HG03280 (cell line): Measurements from ENCODE around the gene SLMAP.
"Not testable (repeated sequence)": the region's sequence is repeated elsewhere in the genome, so short reads cannot be mapped to it uniquely, and the experiment has no call there.

Experiments
- ATAC-seq: cut with Tn5 transposase; IDR thresholded peaks from one replicate; pipeline ENCODE4 v1.9.1; 2021; ENCODE audit warnings: mild to moderate bottlenecking, moderate library complexity; ENCODE audit not compliant: unreplicated experiment

Gene SLMAP

GRCh38 chr3:57788624-57789018 lies 32.5 kb downstream of the SLMAP start:
- no peak for ATAC-seq

DNA sequence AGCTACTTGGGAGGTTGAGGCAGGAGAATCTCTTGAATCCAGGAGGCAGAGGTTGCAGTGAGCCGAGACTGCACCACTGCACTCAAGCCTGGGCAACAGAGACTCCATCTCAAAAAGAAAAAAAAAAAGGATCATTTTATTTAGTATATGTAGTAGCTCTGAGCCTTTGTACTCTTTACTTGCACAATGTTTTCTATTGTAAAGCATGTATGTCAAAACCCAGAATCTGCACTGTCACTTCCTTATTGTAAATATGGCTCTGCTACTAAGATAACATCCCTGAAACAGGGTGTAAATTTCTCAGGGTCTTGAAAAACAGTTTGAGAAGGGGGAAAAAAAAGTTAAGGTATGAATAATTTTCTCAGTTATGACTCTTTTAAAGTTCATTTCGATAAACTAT lies 35.1 kb downstream of the SLMAP start:
- no peak for ATAC-seq

DNA sequence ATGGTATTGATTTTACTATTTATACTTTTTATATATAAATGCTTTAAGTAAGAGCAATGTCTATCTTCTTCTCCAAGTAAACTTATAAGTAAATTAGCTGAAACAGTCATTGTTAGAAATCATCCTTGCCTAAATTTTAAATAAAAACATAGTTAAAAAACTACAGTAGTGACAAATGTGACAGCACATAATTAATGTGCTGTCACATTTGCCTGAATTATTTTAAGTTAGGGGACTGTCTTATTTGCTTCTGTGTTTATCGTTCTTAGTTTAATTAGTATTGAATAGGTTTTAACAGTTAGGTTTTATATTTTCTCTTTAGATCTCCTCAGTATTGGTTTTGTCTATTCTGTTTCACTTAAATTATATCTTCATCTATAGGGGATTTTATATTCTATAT lies 36.1 kb downstream of the SLMAP start:
- no peak for ATAC-seq

DNA sequence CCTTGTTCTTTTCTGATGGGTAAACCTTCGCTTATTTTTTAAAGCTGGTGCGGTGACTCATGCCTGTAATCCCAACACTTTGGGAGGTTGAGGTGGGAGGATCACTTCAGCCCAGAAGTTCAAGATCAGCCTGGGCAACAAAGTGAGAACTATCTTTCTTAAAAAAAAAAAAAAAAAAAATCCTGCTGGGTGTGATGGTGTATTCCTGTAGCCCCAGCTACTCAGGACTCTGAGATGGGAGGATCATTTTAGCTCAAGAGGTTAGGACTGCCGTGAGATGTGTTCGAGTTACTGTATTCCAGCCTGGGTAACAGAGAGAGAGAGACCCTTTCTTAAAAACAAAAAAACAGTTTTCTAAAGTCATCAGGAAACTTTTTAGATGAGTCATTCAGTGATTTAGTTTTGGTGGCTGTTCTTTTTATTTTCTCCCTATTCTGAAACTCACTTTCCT lies 37.7 kb downstream of the SLMAP start:
- ATAC-seq, result no peak

DNA sequence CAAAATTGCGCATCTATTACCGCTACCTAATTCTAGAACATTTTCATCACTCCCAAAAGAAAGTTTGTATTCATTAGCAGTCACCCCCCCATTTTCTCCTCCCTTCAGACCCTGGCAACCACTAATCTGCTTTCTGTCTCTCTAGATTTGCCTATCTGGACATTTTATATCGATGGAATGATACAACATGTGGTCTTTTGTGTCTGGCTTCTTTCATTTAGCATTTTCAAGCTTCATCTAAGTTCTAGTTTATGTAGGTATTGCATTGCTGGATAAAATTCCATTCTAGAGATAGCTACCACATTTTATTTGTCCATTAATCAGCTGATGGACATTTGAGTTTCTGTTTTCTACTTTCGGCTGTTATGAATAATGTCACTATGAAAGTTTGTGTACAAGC lies 38.4 kb downstream of the SLMAP start:
- no peak for ATAC-seq

DNA sequence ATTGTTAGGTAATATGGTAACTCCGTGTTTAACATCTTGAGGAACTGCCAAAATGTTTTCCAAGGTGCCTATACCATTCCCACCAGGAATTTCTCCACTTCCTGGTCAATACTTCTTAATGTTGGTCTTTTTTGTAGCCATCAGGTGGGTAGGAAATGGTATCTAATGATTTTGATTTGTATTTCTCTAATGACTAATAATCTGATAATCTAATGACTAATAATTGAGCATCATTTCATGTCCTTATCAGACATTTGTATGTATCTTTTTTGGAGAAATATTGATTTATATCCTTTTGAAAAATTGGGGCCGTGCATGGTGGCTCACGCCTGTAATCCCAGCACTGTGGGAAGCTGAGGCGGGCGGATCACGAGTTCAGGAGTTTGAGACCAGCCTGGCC lies 38.8 kb downstream of the SLMAP start:
- ATAC-seq, result no peak

- ATAC-seq, result no peak
These were observed 40.2 kb downstream of the SLMAP start for GRCh38 chr3:57796261-57796660.

DNA sequence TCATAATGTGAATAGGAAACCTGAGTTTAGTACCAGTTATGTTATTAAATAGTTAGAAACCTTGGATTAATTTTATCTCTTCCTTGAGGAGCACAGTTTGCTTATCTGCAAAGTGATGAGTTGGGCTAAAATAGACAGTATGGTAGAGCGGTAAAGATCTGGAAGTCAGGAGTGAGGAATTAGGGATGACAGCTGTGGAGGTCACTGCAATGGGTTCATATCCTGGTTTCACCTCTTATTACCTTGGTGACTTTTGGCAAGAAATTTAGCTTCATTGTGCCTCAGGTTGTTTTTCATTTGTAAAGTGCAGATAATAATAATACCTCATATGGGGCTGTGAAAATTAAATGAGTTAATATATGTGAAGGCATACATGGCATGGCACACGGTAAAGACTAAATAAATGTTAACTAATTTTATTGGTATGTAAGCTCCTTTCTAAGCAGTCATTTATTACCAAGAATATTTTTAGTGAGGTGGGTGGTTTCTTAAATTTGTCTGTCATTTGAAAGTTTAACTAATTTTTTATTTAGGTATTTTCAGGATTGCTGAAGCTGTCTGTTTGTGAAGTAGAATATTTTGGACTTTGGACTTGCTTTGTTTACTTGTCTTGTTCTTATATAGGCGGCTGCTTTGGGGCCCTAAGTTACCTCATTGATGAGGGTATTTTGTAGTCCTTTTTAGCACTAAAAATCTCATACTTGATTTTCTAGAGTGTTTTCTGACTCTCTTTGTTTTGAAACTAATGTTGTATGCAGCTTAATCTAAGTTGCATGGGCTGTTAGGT lies 41.8 kb downstream of the SLMAP start:
- no peak for ATAC-seq

DNA sequence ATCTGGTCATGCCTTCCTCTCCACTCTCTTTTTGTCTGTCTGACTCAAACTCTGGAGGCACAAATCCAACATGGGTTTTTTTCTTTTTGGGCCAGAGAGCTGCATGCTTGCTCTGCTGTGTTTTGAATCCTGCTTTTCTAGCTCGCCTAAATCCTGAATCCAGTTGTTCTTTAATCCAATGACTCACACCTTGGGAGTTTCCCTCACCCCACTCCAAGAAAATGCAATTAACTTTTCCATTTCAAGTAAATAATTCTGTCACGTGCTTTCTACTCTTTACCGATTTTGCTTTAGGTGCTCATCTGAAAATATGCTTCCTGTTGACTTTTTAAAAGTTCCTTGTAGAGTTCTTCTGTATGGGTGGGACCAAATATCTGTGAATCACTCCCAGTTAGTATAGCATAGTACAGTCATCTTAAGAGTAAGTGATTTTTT lies 47.6 kb downstream of the SLMAP start:
- no peak for ATAC-seq

- no peak for ATAC-seq
These were observed 49.2 kb downstream of the SLMAP start for GRCh38 chr3:57805266-57805665.

- ATAC-seq, result no peak
These were observed 49.6 kb downstream of the SLMAP start for GRCh38 chr3:57805674-57806073.

DNA sequence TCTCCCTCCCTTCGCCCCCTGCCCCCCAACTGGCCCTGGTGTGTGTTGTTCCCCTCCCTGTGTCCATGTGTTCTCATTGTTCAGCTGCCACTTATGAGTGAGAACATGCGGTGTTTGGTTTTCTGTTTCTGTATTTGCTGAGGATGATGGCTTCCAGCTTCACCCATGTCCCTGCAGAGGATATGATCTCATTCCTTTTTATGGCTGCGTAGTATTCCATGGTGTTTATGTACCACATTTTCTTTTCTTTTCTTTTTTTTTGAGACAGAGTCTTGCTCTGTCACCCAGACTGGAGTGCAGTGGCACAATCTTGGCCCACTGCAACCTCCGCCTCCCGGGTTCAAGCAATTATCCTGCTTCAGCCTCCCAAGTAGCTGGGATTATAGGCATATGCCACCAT lies 50.1 kb downstream of the SLMAP start:
- not testable (repeated sequence) for ATAC-seq

GRCh38 chr3:57808961-57809608 lies 53.0 kb downstream of the SLMAP start:
- no peak for ATAC-seq

DNA sequence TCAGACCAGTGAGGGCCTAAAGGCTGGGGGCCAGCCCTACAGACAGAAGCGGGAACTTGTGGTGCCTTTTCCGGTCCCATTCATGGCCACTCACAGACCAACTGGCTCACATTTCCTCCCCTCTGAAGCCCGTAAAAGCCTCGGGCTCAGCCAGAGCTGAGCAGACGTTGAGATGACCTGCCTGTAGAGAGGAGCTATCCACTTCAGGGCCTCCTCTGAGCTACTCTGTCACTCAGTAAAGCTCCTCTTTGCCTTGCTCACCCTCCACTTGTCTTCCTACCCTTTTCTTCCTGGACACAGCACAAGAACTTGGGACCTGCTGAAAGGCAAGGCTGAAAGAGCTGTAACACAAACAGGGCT lies 53.5 kb downstream of the SLMAP start:
- ATAC-seq, result no peak

DNA sequence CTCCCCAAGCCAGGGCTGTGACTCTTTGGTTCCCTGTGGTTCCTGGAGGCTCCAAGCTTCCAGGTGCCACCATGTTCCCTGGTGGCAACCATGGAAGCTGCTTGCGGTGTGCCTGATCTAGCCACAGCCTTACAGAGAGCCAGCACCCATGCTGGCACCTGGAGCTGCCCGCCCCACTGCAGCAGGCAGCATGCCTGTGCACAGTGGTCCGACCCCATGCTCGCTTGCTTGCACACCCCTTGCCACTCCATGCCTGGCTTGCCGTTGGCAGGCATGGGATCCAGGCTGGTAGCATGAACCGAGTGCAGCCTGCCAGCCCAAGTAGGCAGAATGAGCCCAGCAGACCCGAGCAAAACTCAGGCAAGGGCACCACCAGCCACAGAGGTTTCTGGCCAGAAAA lies 53.9 kb downstream of the SLMAP start:
- no peak for ATAC-seq

- ATAC-seq, result no peak
These were observed 54.5 kb downstream of the SLMAP start for GRCh38 chr3:57810471-57811137.

GRCh38 chr3:57815036-57815435 lies 58.9 kb downstream of the SLMAP start:
- no peak for ATAC-seq

GRCh38 chr3:57816471-57817095 lies 60.5 kb downstream of the SLMAP start:
- ATAC-seq, result no peak

DNA sequence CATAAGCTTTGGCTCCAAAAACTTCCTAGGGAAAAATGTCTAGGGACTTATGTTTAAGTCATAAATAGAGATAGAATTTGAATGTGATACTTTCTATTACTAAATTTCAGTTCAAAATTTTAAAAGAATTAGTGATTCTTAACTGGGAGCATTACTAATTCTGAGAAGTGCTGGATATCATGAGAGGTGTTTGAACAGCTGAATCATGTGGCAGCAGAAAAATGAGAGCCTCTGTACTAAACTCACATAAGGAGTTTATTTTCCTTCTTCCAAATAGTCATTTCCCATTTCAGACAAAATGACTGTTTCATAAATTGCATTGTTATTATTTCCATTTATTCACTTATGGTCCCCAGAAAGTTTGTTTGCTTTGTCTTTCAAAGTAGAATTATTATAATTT lies 62.7 kb downstream of the SLMAP start:
- no peak for ATAC-seq

DNA sequence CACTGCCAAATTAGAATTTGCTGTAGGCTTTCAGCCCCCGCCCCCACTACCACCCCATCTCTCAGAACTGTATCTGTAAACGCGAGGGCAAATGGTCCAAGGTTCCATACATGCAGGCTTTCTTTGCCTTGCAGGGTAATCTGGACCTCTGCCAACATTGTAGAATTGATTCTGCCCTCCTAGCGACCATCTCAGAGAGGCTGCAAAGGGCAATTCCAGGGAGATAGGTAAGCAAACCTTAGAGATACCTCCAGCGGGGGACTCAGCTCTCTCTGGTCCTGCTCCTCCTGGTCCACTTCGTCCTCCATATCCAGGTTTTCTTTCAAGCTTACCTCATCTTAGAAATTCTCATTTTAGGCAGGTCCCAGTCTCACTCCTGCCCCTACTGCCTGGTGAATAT lies 64.4 kb downstream of the SLMAP start:
- ATAC-seq, result no peak

DNA sequence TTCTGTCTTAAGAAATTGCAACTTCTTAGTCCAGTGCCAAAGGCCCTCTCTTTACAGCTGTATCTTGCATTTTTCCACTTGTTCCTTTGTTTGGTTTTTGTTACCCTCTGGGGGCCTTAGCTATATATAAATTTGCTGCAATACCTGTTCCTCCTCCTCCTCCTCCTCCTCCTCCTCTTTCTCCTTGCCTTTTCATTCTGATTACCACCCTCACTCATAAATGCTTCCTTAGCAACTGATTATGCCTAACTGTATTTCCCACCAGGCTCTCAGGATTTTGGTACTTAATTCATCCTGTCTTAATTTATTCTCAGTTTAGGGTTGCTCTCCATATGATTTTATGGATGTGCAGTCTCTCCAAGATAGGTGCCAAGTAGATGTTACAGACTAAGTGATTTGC lies 65.7 kb downstream of the SLMAP start:
- ATAC-seq, result no peak

GRCh38 chr3:57822686-57823085 lies 66.6 kb downstream of the SLMAP start:
- no peak for ATAC-seq
